GM12891 (cell line): ENCODE results near the gene CNTN5.

Source experiments
- PAX5 ChIP-seq: IDR thresholded peaks from 2 replicates; pipeline ENCODE4 v1.6.1; 2011; ENCODE audit warnings: low read length, moderate library complexity, mild to moderate bottlenecking; ENCODE audit not compliant: insufficient read depth, severe bottlenecking
- POLR2A ChIP-seq: IDR thresholded peaks from 2 replicates; pipeline ENCODE4 v1.6.1; 2011; ENCODE audit warnings: low read depth, low read length, control low read depth
- POLR2AphosphoS5 ChIP-seq: IDR thresholded peaks from 2 replicates; pipeline ENCODE4 v1.6.1; 2011; ENCODE audit warnings: low read depth, low read length, control low read depth
- TAF1 ChIP-seq: IDR thresholded peaks from 2 replicates; pipeline ENCODE4 v1.6.1; 2011; ENCODE audit warnings: low read depth, low read length, control low read depth

DNA sequence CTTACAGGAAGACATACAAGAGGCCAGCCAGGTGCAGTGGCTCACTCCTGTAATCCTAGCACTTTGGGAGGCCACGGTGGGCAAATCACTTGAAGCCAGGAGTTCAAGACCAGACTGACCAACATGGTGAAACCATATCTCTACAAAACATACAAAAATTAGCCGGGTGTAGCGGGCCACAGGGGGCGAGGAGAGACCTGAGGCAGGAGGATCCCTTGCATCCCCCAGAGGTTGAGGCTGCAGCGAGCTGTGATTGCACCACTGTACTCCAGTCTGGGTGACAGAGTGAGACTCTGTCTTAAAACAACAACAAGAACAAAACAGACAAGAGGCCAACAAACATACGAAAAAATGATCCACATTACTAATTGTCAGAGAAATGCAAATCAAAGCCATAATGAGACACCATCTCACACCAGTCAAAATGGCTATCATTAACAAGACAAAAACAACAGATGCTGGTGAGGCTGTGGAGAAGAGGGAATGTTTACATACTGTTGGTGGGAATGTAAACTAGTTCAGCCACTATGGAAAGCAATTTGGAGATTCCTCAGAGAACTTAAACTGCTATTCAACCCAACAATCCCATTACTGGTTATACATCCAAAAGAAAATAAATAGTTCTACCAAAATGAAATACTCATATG is 1167.5 kb downstream of the CNTN5 start:
- TF ChIP-seq POLR2A, result no peak
- TF ChIP-seq POLR2AphosphoS5, result no peak
- no peak for TF ChIP-seq PAX5
- TF ChIP-seq TAF1, result no peak
